Right cardiac atrium (tissue), 5 donors: Measurements from ENCODE around the gene CALY. TPM values are rescaled to one million over a fixed set of nuclear protein-coding genes. Genes with fewer than 3 reads are reported as not detected.

Experiments used
- ATAC-seq, 2 donors: fragments of 200-7000 bp; cut with Tn5 transposase; one replicate each; pipeline versions ENCODE4 v1.8.0 to v1.9.1; 2020; ENCODE audit warnings: moderate library complexity in 2 of 2, mild to moderate bottlenecking in 1 of 2
- DNase-seq, 3 donors: peaks; one replicate each; pipeline ENCODE4 v3.0.0-alpha.2; 2020
- H3K27ac ChIP-seq: one replicate; pipeline ENCODE4 v1.5.1; 2013; ENCODE audit warnings: mild to moderate bottlenecking, low read length, control low read depth, moderate library complexity
- H3K27me3 ChIP-seq: one replicate; pipeline ENCODE4 v1.6.1; 2013; ENCODE audit not compliant: control insufficient read depth, insufficient read depth
- H3K4me1 ChIP-seq: one replicate; pipeline ENCODE4 v1.6.1; 2013; ENCODE audit warnings: low read length; ENCODE audit not compliant: control insufficient read depth, insufficient read depth
- H3K4me3 ChIP-seq: one replicate; pipeline ENCODE4 v1.5.1; 2013; ENCODE audit warnings: low read length, control low read depth
- H3K9me3 ChIP-seq: one replicate; pipeline ENCODE4 v1.6.1; 2013; ENCODE audit warnings: low read length; ENCODE audit not compliant: control insufficient read depth
- WGBS: extraction: QIAGEN DNeasy Blood & Tissue Kit; methylation state at CpG from one replicate; pipeline ENCODE4 v1.1.7; 2013; 5-methylcytosine and 5-hydroxymethylcytosine counted together
- intact Hi-C, 4 donors: fragments of 100-400 bp; cut with DNase I; formaldehyde crosslinking; loops; one replicate each; pipeline versions ENCODE4 v1.11.0 to v1.14.0; 2022 to 2023
- microRNA-seq, 2 donors: library from miRNA; unstranded; fragments of <30 nt; microRNA quantifications; one replicate each; pipeline ENCODE4 v1.2.0, GENCODE V29; 2020 to 2021
- polyA plus RNA-seq: library from polyadenylated mRNA; stranded (reverse); fragments of 200-250 nt; gene quantifications from one replicate; pipeline ENCODE4 v1.2.3, GENCODE V29; 2013
- total RNA-seq, 4 donors: library from RNA; stranded (reverse); fragmentation: NEBNext Ultra II Directional; extraction: Animal tissue kit (Norgen Biotek cat#: 25700); gene quantifications; one replicate each; pipeline ENCODE4 v1.2.1, GENCODE V29; 2021
- donor health status: healthy with polysubstance abuse.
- donor health status: DM: no; HTN: yes; CAD: no.
- donor health status: DM: no; HTN: no; CAD: no.
- donor health status: DM: no; HTN: yes; CAD: no; lungs with severe emphysema.
- donor health status: DM: yes; HTN: yes; CAD: no.

CALY gene
- total and polyA plus RNA-seq, 5 donors, result 0.18 TPM; not detected in 4

- Histone ChIP-seq H3K4me3 (no peak overlapping the region), H3K27ac (no peak overlapping the region), H3K4me1 (no peaks in the 10 kb centered on the region), H3K9me3 (no peaks in the 10 kb centered on the region), H3K27me3 (no peaks in the 10 kb centered on the region)
- DNase-seq (peak in 1 of 3 donors; percentile 20), ATAC-seq (no peak)
- intact Hi-C loops, result no loop called here
- WGBS, result 35% methylated on average over 12 of the region's 12 CpGs
Observed at GRCh38 chr10:133275684-133276092, 61.0 kb downstream of the CALY start.

GRCh38 chr10:133274751-133275683, 61.7 kb downstream of the CALY start:
- intact Hi-C loops, result no loop called here
- Histone ChIP-seq H3K9me3 (no peaks in the 10 kb centered on the region), H3K27ac (no peak overlapping the region), H3K4me3 (no peak overlapping the region), H3K4me1 (no peaks in the 10 kb centered on the region), H3K27me3 (no peaks in the 10 kb centered on the region)
- WGBS, result 34% methylated on average over 26 of the region's 26 CpGs
- ATAC-seq, result no peak
- peak in 1 of 3 donors; percentile 57 for DNase-seq

Small RNA genes lying within 50 kb of the gene (microRNA-seq; reads per million reads assigned to microRNA genes)
- gene MIR3944, result 0 reads per million in 2 donors

Other genes starting within 250 kb of the CALY start
- under 1 TPM in 1 of 4 donors, not detected in 3; 0.14 TPM for gene ADGRA1, start 249.0 kb downstream of the CALY start, total RNA-seq
- 0.02 TPM for gene ADGRA1, start 249.0 kb downstream of the CALY start, polyA plus RNA-seq
- gene KNDC1, start 176.7 kb downstream of the CALY start, total RNA-seq, result 1 to 10 TPM in 2 of 4 donors, under 1 TPM in 2; 0.41 to 1.4 (median 0.91) TPM
- gene KNDC1, start 176.7 kb downstream of the CALY start, polyA plus RNA-seq, result 0.23 TPM
- gene UTF1, start 106.7 kb downstream of the CALY start, total RNA-seq, result not detected
- gene UTF1, start 106.7 kb downstream of the CALY start, polyA plus RNA-seq, result not detected
- gene VENTX, start 99.0 kb downstream of the CALY start, total RNA-seq, result under 1 TPM; 0.45 to 0.89 (median 0.68) TPM
- gene VENTX, start 99.0 kb downstream of the CALY start, polyA plus RNA-seq, result 0.48 TPM
- 1 to 10 TPM; 1.4 to 2.1 (median 1.5) TPM for gene ADAM8, start 60.0 kb downstream of the CALY start, total RNA-seq
- gene ADAM8, start 60.0 kb downstream of the CALY start, polyA plus RNA-seq, result 0.50 TPM
- gene TUBGCP2, start 28.0 kb downstream of the CALY start, total RNA-seq, result 10 to 100 TPM; 34.9 to 45.9 (median 37.4) TPM
- gene TUBGCP2, start 28.0 kb downstream of the CALY start, polyA plus RNA-seq, result 23.0 TPM
- gene ZNF511, start 28.0 kb downstream of the CALY start, total RNA-seq, result 10 to 100 TPM; 40.2 to 51.8 (median 49.2) TPM
- 60.8 TPM for gene ZNF511, start 28.0 kb downstream of the CALY start, polyA plus RNA-seq
- gene PRAP1, start 10.5 kb upstream of the CALY start, total RNA-seq, result not detected
- not detected for gene PRAP1, start 10.5 kb upstream of the CALY start, polyA plus RNA-seq
- gene FUOM, start 21.1 kb upstream of the CALY start, total RNA-seq, result 10 to 100 TPM; 19.7 to 25.0 (median 21.8) TPM
- 26.9 TPM for gene FUOM, start 21.1 kb upstream of the CALY start, polyA plus RNA-seq
- gene ECHS1, start 36.5 kb upstream of the CALY start, total RNA-seq, result 100 to 1,000 TPM in 2 of 4 donors, 10 to 100 TPM in 2; 91.0 to 124 (median 107) TPM
- gene ECHS1, start 36.5 kb upstream of the CALY start, polyA plus RNA-seq, result 177 TPM
- 1 to 10 TPM; 2.9 to 3.4 (median 3.2) TPM for gene PAOX, start 42.4 kb upstream of the CALY start, total RNA-seq
- 2.7 TPM for gene PAOX, start 42.4 kb upstream of the CALY start, polyA plus RNA-seq
- gene MTG1, start 57.3 kb upstream of the CALY start, total RNA-seq, result 10 to 100 TPM; 17.2 to 21.7 (median 19.9) TPM
- 25.3 TPM for gene MTG1, start 57.3 kb upstream of the CALY start, polyA plus RNA-seq
- gene SPRN, start 87.7 kb upstream of the CALY start, total RNA-seq, result not detected
- 0.11 TPM for gene SPRN, start 87.7 kb upstream of the CALY start, polyA plus RNA-seq
- 1 to 10 TPM in 1 of 4 donors, under 1 TPM in 3; 0.56 to 1.4 (median 0.88) TPM for gene SCART1, start 117.0 kb upstream of the CALY start, total RNA-seq
- 0.29 TPM for gene SCART1, start 117.0 kb upstream of the CALY start, polyA plus RNA-seq
- gene CYP2E1, start 190.5 kb upstream of the CALY start, total RNA-seq, result 1 to 10 TPM in 3 of 4 donors, under 1 TPM in 1; 0.80 to 1.3 (median 1.2) TPM
- gene CYP2E1, start 190.5 kb upstream of the CALY start, polyA plus RNA-seq, result 0.36 TPM
- 1 to 10 TPM in 1 of 4 donors, under 1 TPM in 2, not detected in 1; 0.09 to 1.6 (median 0.37) TPM for gene SYCE1, start 228.7 kb upstream of the CALY start, total RNA-seq
- 0.34 TPM for gene SYCE1, start 228.7 kb upstream of the CALY start, polyA plus RNA-seq